ENCODE data around the gene RBP3. TPM values are rescaled to one million over a fixed set of nuclear protein-coding genes. Genes with fewer than 3 reads are reported as not detected.

Gene RBP3
- total and polyA plus RNA-seq, 4 donors = not detected

GRCh38 chr10:47380341-47381102 is 32.4 kb downstream of the RBP3 start:
- H3K36me3 ChIP-seq (ENCODE audit: control insufficient read depth in 4 of 4, insufficient read depth in 3 of 4, low read depth in 1 of 4, low read length in 3 of 4) = no peaks in the 10 kb centered on the region
- H3K9ac ChIP-seq (ENCODE audit: low read depth in 1 of 2, low read length in 2 of 2) = no peak overlapping the region
- H3K4me1 ChIP-seq (ENCODE audit: control insufficient read depth in 4 of 4, insufficient read depth in 4 of 4, low read length in 3 of 4) = peaks cover 0 to 10% (median 3%) of the 10 kb centered on the region in 4 donors
- WGBS = 68% methylated on average over 8 of the region's 8 CpGs
- no peak overlapping the region for H3K27ac ChIP-seq (ENCODE audit: low read depth in 1 of 2, low read length in 2 of 2)
- H3K27me3 ChIP-seq (ENCODE audit: control insufficient read depth in 4 of 4, insufficient read depth in 4 of 4, low read length in 3 of 4) = no peaks in the 10 kb centered on the region
- H3K9me3 ChIP-seq (ENCODE audit: control insufficient read depth in 4 of 4, low read length in 3 of 4) = no peaks in the 10 kb centered on the region
- DNase-seq (ENCODE audit: low spot score) = peak; percentile 17
- no peak overlapping the region for H3K4me3 ChIP-seq (ENCODE audit: low read depth in 1 of 3, low read length in 3 of 3)
- TF ChIP-seq RXRA (IDR thresholded peaks at IDR 0.05) = no peak
- no peak for TF ChIP-seq CTCF (IDR thresholded peaks at IDR 0.05; ENCODE audit: low read depth, low read length, missing input control)
- peak in 1 of 2 donors; percentile 55 for TF ChIP-seq HNF4A (conservative IDR thresholded peaks at IDR 0.05)

- H3K9me3 ChIP-seq (ENCODE audit: control insufficient read depth in 4 of 4, low read length in 3 of 4) = no peaks in the 10 kb centered on the region
- WGBS = 88% methylated on average over 1 of the region's 1 CpG
- no peak overlapping the region for H3K27ac ChIP-seq (ENCODE audit: low read depth in 1 of 2, low read length in 2 of 2)
- H3K4me3 ChIP-seq (ENCODE audit: low read depth in 1 of 3, low read length in 3 of 3) = no peak overlapping the region
- H3K4me1 ChIP-seq (ENCODE audit: control insufficient read depth in 4 of 4, insufficient read depth in 4 of 4, low read length in 3 of 4) = peaks cover 0 to 10% (median 3%) of the 10 kb centered on the region in 4 donors
- peak; percentile 27 for DNase-seq (ENCODE audit: low spot score)
- H3K27me3 ChIP-seq (ENCODE audit: control insufficient read depth in 4 of 4, insufficient read depth in 4 of 4, low read length in 3 of 4) = no peaks in the 10 kb centered on the region
- no peaks in the 10 kb centered on the region for H3K36me3 ChIP-seq (ENCODE audit: control insufficient read depth in 4 of 4, insufficient read depth in 3 of 4, low read depth in 1 of 4, low read length in 3 of 4)
- TF ChIP-seq HNF4G (IDR thresholded peaks at IDR 0.05) = no peak
- no peak for TF ChIP-seq HNF4A (conservative IDR thresholded peaks at IDR 0.05)
- TF ChIP-seq JUND (IDR thresholded peaks at IDR 0.05) = no peak
- no peak for TF ChIP-seq ATF3 (IDR thresholded peaks at IDR 0.05)
- H3K9ac ChIP-seq (ENCODE audit: low read depth in 1 of 2, low read length in 2 of 2) = no peak overlapping the region
Observed at GRCh38 chr10:47381103-47381395, 32.9 kb downstream of the RBP3 start.

GRCh38 chr10:47381427-47382379 is 33.5 kb downstream of the RBP3 start:
- no peak overlapping the region for H3K4me3 ChIP-seq (ENCODE audit: low read depth in 1 of 3, low read length in 3 of 3)
- no peaks in the 10 kb centered on the region for H3K27me3 ChIP-seq (ENCODE audit: control insufficient read depth in 4 of 4, insufficient read depth in 4 of 4, low read length in 3 of 4)
- peak; percentile 30 for DNase-seq (ENCODE audit: low spot score)
- H3K27ac ChIP-seq (ENCODE audit: low read depth in 1 of 2, low read length in 2 of 2) = no peak overlapping the region
- TF ChIP-seq HNF4G (IDR thresholded peaks at IDR 0.05) = no peak
- TF ChIP-seq RAD21 (IDR thresholded peaks at IDR 0.05) = no peak
- no peak for TF ChIP-seq REST (IDR thresholded peaks at IDR 0.05)
- TF ChIP-seq GABPA (IDR thresholded peaks at IDR 0.05 in 1 of 2, conservative IDR thresholded peaks at IDR 0.05 in 1 of 2) = no peak
- no peak for TF ChIP-seq YY1 (IDR thresholded peaks at IDR 0.05)
- no peak for TF ChIP-seq EGR1 (IDR thresholded peaks at IDR 0.05; ENCODE audit: low read depth in 2 of 2)
- no peak for TF ChIP-seq TAF1 (conservative IDR thresholded peaks at IDR 0.05)
- no peak for TF ChIP-seq ZBTB33 (IDR thresholded peaks at IDR 0.05)
- no peak for TF ChIP-seq SP1 (IDR thresholded peaks at IDR 0.05)
- TF ChIP-seq JUND (IDR thresholded peaks at IDR 0.05) = no peak
- TF ChIP-seq FOXA1 (IDR thresholded peaks at IDR 0.05) = no peak
- peaks cover 0 to 10% (median 3%) of the 10 kb centered on the region in 4 donors for H3K4me1 ChIP-seq (ENCODE audit: control insufficient read depth in 4 of 4, insufficient read depth in 4 of 4, low read length in 3 of 4)
- no peaks in the 10 kb centered on the region for H3K36me3 ChIP-seq (ENCODE audit: control insufficient read depth in 4 of 4, insufficient read depth in 3 of 4, low read depth in 1 of 4, low read length in 3 of 4)
- 83% methylated on average over 9 of the region's 9 CpGs for WGBS
- H3K9ac ChIP-seq (ENCODE audit: low read depth in 1 of 2, low read length in 2 of 2) = no peak overlapping the region
- H3K9me3 ChIP-seq (ENCODE audit: control insufficient read depth in 4 of 4, low read length in 3 of 4) = no peaks in the 10 kb centered on the region
